COLO668 (cell line): ENCODE data around the gene KCNJ14.
"Not testable (repeated sequence)": the region's sequence is repeated elsewhere in the genome, so short reads cannot be mapped to it uniquely, and the experiment has no call there.

Experiments used
- DNase-seq: peaks from one replicate; lab custom pipeline; 2025; ENCODE audit not compliant: unreplicated experiment; lab: John Stamatoyannopoulos, UW

Gene KCNJ14

DNA sequence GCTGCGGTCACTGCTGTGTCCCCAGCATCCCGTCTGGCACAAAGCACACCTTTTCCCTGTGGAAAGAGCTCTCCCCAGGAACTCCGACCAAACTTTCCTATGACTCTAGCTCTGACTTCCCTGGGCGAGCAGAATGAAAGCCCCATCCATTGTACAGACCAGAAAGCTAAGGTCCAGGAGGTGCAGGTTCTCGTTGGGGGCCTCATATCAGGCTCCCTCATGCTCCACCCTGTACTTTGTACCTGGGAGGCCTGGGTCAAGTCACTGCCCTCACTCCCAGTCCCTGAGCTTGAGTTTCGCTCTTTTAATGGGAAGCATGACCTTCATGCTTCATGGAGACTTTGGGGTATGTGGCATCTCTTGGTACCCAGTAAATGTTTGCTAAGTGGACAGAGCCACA is 32.2 kb downstream of the KCNJ14 start:
- no peak for DNase-seq

DNA sequence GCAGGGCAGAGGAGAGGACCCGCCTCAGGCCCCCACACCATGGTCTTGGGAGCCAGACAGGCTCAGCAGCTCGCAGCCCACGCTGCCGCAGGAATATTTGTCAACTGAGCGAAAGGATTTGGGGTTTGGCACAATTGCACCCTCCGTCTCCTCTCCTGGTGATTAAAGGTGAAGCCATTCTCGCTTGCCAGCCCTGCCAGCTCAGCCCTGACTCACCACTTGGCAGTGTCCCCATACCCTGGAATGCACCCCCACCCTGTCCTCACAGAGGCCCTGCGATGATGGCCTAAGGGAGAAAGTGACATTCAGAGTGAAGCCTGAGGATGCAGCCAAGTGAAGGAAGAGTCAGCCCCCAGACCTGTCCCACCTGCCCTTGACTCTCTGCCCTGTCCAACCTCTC is 32.6 kb downstream of the KCNJ14 start:
- DNase-seq: no peak

DNA sequence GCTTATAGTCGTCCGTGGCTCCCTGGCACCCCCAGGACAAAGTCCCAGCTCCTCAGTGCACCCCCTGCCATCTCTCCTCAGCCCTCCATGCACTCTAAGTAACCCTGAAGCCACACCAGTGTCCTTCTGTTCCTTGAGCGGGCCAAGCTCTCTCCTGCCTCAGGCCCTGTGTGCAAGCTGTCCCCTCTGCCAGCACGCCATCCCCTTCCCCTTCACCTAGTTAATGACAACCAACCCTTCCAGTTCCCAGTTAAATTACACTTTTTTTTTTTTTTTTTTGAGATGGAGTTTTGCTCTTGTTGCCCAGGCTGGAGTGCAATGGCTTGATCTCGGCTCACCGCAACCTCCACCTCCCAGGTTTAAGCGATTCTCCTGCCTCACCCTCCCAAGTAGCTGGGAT is 33.1 kb downstream of the KCNJ14 start:
- DNase-seq: not testable (repeated sequence)

DNA sequence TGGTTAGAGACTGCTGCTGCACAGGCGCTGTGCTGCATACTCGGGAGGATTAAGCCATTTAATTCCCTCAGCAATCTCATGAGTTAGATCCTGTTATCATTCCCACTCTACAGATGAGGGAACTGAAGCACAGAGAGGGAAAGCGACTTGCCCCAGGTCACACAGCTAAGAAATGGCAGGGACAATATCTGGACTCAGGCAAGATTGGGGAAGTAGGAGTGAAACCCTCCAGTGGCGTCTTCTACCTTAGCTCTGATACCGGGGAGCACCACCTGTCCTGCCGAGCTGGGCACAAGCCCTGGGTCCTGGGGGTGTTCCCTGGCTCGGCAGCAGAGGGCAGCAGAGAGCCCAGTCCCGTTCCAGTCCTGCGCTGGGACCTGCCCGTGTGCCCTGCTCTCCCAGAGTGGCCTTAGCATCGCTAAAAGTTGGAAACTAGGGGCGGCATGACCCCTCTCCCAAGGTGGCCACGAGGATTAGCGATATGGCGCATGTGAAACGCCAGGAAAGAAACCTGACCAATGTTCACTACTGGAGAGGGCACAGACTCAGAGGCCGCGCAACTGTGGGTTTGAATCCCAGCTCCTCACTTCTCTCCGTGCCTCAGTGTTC is 34.3 kb downstream of the KCNJ14 start:
- DNase-seq: peak; percentile 72

DNA sequence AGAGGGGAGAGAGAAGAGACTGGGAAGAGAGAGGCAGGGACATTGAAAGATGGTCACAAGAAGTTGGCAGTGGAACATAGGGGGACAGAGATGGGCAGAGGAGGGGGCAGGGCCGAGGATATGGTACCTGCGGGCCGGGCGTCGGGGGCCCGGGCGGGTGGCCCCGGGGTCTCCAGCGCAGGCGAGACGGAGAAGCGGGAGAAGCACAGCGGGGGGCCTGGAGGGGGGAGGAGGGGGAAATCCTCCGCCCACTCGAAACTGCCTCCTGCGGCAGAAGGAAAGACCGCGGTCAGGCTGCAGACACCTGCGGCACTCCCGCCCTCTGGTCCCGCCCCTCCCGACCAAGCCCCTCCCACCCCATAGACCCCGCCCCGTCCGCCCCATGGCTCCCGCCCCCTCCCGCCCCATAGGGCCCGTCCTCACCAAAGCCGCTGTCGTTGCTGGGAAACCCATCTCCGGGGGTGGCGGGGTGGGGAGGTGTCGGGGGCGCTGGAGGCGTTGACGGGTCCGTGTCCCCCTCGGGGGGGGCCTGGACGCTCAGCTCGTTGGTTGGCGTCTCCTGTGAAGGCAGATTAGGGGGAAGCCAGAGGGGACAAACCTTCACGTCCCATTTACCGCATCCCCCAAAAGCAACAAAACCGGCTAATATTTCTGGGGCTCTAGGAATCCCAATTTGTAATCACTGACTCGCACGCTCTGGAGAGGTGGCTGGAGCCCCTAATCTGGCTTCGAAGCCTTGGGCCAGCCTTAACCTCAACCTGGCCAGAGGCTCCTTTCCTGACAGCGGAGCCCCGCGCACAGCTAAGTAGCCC is 35.8 kb downstream of the KCNJ14 start:
- peak; percentile 49 for DNase-seq

DNA sequence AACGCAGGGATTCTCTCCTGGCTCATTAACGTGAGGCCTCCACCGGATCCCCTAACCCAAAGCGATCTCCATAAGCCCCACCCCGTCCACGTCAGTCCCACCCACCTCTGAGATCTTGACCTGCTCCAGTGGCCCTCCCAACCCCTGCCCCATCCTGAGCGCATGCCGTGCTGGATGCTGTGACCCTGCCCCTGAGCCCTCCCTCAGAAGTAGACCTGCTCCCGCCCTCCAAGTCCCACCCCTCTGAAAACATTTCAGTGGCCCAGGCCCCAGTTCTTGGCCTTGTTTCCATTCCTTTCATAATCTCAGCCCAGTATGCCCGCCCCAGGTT is 36.4 kb downstream of the KCNJ14 start:
- DNase-seq: no peak

DNA sequence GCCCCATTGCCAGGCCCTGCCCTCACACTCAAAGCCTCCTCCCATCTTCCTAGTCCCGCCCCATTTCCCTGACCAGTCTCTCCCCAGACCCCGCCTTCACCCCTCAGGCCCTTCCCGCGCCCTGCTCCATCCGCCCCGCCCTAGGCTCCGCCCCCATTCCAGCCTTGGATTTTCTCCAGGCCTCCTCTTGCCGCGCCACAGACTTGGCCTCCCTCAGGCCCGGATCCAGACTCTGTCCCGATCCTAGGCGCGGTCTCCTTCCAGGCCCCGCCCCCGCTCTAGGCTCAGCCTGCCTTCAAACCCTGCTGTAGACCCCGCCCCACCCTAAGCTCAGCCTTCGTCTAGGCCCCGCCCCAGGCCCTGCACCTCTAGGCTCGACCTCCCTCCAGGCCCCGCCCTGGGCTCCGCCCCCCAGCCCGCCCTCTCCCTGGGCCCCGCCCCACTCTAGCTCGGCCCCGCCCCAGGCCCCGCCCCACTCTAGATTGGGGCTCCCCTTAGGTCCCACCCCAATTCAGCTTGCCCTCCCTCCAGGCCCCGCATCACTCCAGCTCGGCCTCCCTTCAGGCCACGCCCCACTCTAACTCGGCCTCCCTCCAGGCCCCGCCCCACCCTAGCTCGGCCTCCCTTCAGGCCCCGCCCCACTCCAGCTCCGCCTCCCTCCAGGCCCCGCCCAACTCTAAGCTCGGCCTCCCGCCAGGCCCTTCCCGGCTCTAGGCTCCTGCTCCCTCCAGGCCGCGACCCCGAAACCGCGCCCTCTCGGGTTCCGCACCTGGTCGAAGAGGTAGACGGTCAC is 37.7 kb downstream of the KCNJ14 start:
- peak; percentile 84 for DNase-seq

DNA sequence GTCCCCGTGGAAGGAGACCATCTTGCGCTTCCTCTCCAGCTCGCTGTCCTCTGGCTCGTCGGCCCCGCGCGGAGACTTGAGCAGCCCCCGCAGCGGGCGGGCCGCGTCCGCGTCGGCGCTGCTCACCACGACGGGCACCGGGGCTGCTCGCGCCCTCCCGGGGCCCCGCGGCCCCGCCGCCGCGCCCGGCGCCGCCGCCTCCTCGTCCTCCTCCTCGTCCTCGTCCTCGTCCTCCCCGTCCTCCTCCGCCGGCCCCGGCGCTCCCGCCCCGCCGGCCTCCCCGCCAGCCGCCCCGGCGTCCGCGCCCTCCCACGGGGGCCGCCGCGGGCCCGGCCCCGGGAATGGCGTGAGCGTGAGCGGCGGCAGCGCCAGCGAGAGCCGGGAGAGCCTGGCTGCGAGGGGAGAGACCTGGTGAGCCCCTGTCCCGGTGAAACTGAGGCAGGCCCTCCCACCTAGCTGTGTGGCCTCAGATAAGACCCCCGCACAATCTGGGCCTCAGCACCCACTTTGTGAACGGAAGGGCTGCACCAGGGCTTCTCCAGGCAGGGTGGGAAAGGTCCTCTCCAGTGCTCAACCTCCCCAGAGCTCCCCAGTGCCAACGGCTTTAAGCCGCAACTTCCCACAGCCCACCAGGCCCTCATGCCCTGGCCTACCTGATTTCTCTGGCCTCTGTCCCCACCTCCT is 38.5 kb downstream of the KCNJ14 start:
- DNase-seq: no peak

DNA sequence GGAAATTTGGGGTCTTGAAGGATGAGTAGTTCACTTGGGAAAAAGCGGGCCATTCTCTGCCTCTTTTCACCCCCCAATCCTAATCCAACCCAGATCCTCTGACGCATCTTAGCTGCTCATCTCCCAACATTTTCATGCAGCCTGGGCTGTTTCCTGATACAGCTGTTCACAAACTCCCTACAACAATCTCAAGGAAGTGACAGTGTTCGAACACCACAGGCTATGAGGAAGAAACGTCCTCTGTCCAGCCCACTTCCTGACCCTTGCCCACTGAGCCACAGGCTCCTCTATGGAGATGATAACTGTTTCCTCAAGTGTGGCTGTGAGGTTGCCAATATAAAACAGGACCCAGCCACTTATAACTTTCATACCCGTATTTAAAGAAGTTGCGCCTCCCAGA is 40.0 kb downstream of the KCNJ14 start:
- no peak for DNase-seq

DNA sequence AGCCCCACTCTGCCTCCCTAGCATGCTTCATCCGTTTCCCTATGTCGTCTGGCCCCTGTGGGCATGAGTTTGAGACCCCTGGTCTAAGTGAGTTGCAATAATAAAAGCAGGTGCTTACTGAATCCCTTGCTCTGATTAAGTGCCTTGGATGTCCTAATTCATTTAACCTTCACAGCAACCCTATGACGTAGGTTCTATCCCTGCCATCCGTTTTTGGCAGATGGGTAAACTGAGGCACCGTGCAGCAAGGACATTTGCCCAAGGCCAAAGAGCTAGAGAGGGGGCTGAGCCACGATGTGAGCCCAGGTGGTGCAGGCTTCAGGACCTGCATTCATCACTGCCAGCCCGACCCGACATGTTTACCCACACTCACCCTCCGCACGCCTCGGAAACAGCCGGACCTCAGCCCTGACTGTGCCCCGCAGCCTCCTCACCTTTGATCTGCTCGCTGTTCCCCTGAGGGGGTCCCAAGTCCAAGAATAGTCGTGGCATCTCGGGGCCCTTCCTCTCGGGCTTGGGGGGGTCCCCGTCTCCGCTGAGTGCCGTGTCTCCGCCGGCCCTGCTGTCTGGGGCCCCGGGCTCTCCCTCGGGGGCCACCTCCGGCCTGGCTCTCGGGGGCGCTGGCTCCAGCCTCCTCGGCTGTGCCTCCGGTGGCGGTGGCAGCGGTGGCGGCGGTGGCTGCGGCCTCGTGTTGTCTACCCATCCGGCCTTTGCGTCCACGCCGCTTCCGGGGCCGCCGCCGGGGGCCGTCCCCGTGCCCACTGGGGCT is 41.8 kb downstream of the KCNJ14 start:
- DNase-seq: no peak

DNA sequence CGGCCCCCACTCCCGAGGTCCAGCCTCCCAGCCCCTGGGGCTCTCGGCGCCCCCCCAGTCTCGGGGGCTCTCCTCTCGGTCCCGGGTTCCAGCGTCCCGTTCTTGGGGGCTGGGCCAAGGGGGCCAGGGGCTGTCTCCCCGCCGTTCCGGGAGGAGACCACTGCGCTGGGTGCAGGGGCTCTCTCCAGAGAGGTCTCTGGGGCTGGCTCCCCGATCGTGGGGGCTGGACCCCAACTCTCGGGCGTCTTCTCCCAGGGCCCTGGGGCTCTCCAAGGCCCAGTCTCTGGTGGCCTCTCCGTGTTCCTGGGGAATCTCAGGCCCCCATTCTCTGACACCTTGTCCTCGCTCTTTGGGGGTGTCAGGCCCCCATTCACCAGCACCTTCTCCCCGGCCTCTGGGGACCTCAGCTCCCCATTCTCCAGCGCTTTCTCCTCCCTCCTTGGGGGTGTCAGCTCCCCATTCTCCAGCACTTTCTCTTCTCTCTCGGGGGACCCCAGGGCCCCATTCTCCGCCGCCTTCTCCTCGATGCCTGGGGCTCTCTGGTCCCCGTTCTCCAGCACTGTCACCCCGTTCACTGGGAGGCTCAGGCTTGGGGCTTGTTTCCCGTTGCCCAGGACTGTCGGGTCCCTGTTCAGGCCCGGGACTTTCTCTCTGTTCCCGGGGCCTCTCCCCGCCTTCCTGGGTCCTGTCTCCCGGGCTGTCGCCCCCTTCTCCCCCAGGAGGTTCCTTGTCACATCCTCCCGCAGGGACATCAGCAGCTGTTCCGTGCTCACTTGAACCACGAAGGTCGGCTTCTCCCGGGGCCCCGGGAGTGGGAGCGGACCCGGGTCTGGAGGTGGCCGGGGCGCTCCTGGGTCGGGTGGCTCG is 42.6 kb downstream of the KCNJ14 start:
- DNase-seq: no peak

DNA sequence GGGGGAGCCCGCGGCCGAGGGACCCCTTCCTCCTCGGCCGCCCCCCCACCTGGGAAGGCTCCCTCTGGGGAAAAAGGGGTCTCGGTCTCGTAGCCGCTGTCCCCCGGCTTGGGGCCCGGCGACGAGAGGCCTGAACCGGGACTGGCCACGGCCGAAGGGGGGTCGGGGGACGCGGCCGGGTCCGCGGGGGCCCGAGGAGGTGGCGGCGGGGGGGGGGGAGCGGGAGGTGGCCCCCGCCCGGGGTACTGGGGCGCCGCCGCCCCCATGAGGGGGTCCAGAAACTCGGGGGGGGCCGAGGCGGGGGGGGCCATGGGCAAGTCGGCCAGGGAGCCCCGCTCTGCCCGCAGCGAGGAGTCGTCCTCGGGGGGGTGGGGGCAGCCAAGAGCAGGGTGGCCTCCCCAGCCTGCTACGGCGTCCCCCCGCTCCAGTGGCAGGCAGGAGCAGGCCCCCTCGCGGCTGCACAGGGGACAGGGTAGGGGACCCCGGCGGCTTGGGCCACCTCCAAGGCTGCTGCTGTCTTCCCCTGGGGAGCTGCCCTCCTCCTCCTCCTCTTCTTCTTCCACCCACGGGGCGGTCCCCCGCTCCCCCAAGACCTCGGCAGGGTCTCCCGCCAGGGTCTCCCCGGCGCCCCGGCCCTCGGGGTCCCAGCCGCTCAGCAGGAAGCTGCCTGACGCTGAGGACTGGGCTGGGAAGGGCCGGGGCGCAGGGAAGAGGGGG is 43.4 kb downstream of the KCNJ14 start:
- no peak for DNase-seq

DNA sequence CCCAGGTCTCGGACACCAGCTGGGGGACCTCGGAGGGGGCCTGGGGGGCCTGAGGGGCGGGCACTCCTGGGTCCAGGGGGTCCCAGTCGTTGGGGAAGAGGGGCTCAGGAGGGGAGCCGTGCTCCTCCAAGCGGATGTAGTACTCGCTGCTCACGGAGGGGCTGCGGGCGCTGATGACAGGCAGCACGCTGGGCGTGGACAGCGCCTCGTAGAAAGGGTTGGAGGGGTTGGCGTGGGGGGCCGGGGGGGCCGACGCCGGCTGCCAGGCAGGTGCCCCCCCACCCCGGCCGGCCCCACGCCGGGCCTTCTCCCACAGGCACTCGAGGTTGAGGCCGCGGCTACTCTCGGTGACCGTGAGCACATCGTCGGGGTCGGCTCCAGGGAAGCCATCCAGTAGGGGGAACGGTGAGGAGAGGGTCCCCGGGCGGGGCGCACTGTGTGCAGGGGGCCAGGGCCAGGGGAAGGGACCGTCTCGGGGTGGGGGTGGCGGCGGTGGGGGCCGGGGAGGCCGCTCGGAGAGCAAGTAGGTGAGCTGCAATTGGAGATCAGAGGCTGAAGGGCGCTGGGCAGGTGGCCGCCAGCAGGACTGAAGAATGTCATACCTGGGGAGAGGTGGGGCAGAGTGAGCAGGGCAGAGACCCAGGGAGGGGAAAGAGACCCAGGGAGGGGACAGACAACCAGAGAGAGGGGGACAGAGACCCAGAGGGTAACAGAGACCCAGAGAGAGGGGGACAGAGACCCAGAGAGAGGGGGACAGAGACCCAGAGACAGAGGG is 44.1 kb downstream of the KCNJ14 start:
- no peak for DNase-seq

DNA sequence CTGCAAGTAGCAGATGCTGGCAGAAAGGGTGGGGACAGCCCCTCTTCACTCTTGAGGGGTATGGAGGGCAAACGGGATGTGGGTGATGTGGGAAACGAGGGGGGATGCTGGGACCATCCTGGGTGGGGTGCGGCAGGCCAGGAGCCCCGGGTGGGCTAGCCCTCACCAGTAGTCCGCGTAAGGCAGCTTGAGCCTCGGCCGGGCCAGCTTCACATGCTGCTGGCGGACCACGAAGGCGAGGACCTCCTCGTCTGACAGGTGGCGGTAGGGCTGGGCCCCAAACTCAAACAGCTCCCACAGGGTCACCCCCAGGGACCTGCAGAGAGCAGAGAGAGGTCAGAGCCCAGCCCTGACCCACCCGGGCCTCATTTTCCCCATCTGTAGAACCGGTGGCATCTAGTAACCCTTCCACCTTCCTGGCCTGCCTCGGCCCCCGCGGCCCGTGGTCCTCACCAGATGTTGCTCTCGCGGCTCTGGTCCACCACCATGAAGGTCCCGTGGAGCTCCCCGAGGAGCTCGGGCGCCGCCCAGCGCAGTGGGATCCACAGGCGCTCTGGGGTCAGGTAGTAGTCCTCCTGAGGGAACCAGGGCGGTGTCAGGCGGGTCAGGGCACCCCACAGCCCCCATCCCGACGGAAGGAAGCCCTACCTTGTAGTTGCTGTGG is 45.6 kb downstream of the KCNJ14 start:
- no peak for DNase-seq

DNA sequence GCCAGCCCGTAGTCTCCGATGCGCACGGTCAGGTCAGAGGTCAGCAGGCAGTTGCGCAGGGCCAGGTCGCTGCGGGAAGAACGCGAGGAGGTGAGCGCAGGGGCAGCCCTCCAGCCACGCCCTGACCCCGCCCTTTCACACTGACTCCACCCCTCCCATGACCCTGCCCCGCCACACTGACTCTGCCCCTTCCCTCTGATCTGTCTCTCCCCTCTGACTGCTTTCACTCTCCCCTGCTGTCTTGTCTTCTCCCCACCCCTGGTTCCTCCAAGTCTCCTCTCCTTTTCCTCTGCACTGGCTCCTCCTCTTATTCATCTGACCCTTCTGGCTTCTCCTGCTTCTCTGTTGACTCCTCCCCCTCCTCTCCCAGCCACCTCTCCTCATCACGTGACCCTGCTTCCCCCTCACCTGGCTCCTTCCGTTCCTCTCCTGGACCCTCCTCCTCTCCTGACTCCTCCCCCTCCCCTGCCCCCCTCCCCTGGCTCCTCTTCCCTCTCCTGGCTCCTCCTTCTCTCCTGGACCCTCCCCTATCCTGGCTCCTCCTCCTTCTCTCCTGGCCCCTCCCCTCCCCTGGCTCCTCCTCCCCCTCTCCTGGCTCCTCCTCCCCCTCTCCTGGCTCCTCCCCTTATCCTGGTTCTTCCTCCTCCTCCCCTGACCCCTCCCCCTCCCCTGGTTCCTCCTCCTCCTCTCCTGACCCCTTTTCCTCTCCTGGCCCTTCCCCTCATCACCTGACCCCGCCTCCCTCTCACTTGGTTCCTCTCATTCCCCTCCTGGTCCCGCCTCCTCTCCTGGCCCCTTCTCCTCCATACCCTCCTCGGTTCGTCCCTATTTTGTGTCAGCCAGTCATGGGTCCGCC is 46.3 kb downstream of the KCNJ14 start:
- peak; percentile 66 for DNase-seq

DNA sequence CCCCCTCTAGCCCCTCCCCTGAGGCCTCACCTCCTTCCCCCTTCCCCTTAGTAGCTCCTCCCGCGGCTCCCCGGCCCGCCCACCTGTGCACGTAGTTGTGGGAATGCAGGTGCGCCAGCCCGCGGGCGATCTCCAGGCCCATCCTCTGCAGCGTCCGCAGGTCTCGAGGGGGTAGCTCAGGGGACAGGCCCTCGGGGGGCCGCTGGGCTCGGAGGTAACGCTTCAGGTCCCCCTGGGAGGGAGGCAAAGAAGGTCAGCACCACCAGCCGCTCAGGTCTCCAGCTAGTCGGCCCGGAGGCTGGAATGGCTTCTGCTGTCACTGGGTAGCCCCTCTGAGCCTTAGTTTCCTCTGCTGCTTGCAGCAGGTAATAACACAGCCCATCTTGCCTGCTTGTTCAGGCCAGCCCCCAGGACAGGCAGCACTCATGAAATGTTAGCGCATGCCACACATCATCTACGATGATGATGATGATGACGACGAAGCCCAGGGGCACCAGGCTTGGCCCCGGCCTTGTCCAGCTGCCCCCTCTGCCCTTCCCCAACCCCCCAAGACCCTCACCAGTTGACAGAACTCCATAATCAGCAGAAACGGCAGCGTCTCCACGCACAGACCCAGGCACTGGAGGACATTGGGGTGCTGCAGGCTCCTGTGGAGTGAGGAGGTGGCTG is 47.1 kb downstream of the KCNJ14 start:
- DNase-seq: no peak
